GM19035 (cell line): ENCODE results near the gene AHSG.
"Not testable (repeated sequence)": the region's sequence is repeated elsewhere in the genome, so short reads cannot be mapped to it uniquely, and the experiment has no call there.

Experiments
- ATAC-seq: cut with Tn5 transposase; IDR thresholded peaks from one replicate; pipeline ENCODE4 v1.9.1; 2021; ENCODE audit not compliant: unreplicated experiment

Gene AHSG, protein sequence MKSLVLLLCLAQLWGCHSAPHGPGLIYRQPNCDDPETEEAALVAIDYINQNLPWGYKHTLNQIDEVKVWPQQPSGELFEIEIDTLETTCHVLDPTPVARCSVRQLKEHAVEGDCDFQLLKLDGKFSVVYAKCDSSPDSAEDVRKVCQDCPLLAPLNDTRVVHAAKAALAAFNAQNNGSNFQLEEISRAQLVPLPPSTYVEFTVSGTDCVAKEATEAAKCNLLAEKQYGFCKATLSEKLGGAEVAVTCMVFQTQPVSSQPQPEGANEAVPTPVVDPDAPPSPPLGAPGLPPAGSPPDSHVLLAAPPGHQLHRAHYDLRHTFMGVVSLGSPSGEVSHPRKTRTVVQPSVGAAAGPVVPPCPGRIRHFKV

DNA sequence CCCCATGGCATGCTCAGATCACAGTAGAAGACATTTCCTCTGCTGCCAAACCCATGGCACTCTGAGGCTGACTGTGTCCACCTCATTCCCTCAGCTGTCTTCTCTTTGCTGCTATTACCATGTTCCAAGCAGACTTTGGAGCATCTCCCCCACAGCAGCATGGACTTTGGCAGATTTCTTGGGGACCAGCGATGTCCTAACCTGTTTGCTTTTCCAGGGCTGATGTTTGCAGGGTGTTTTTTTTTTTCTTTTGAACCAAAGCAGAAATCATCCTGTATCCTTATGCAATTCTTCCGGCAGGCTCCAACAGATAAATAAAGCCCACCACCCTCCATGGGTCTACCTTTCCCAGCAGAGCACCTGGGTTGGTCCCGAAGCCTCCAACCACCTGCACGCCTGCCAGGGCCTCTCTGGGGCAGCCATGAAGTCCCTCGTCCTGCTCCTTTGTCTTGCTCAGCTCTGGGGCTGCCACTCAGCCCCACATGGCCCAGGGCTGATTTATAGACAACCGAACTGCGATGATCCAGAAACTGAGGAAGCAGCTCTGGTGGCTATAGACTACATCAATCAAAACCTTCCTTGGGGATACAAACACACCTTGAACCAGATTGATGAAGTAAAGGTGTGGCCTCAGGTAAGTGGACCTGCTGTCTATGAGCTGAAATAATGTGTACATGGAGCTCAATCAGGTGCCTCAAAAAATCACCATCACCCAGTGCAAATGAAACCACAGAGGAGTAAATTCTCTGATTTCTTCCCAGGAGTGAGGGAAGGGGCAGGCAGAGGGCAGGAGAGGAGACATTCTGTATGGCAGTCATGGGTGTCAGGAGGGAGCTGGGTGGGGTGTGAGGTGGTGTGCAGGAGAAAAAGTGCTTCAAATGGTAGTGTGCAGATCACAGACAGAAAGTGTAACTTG is at the start of gene AHSG:
Gene AHSG, plus strand, starts transcription at position 340 of the 916 bp plus-strand sequence. Its CDS starts 82 bp downstream, at position 422.
- no peak for ATAC-seq

DNA sequence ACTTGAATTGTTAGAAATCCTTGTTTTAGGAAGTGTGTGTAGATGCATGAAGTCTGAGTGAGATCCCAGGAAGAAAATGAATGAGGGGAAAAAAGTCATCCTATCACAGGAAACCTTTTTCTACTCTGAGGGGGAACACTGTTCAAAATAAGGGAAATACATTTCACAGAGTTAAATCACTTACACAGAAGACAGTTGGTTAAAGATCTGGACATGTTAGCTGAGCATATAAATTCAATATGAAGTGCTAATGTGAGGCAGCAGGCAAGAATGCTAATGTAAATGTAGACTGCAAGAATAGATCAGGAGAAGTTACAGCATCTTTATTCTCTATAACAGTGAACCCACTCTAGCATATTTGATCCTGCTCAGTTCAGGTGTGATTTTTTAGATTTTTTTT is 48.3 kb upstream of the AHSG start:
- ATAC-seq, result no peak

DNA sequence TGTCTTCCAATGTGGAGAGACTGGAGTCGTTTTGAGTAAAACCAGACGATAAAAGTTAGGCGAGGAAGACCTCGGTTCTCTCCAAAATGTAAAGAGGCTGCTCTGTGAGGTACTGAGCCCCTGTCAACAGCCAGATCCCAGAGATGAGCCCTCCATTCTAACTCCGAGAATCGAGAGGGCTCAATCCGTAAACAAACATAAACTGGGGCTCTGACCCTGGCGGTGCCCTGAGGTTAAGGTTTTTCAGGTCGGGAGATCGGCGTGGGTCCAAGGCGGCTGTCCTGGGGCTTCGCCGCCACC is 46.1 kb upstream of the AHSG start:
- no peak for ATAC-seq

DNA sequence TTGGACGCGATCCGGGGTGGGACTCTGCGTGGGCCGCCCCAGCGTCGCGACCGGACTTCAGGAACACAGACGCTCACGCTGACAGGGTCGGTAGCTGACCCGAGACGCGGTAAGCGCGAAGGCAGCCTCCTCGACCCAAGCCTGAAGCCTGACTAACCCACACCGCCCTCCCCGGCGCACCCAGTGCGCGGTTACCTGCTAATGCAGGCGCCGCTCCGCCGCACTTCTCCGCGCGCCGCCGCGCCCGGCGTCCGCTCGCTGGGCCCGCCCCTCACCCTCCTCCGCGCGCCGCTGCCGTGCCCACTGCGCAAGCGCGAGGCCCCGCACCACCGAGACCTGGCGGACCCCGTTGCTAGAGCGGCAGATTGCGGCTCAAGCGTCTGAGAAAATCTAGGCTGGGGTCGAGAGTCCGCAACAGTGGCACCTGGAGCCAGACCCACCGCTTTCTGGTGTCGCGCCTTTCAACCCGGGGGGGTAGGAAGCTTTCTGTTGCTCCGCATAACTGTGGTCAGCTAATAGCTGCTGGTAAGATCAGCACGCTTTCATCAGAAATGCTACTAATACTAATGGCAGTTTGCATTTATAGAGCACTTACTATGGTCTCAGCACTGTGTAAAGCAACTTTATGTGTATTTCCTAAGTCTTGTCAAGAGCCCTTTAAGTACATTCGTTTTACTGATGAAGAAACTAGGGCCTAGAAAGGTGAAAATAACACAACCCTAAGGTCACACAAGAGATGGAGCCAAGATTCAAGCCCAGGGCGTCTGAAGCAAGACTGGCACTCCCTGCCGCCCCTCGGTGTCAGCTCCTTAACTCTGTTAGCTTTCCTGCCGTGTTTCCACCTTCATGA is 45.6 kb upstream of the AHSG start, which contains the start of gene TBCCD1:
Gene TBCCD1, minus strand, starts transcription at position 268 of the 850 bp plus-strand sequence. CDS start 3,010 bp downstream, outside the sequence.
- ATAC-seq, result peak; percentile 50

DNA sequence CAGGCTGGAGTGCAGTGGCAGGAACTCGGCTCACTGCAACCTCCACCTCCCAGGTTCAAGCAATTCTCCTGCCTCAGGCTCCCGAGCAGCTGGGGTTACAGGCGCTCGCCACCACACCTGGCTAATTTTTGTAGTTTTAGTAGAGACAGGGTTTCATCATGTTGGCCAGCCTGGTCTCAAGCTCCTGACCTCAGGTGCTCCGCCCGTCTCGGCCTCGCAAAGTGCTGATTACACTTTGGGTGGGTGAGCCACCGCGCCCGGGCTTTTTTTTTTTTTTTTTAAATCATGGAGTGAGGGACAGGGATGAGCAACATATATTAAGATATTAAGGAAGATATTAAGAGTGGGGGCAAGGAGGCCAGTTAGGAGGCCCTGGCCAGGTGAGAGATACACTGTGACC is 43.5 kb upstream of the AHSG start:
- not testable (repeated sequence) for ATAC-seq

DNA sequence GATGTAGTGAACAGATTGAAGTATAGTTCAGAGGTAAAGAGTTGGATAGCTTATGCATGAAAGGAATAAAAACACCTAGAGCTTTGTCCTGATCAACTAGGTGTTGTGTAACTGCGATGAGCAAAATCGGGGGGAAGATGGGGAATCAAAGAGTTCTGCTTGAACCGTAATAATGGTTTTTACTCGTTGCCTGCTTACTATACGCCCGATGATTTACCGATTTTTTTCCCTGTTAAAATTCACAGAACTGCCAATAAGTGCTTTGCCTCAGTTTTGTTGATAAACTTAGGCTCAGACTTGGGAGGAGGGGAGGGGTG is 43.1 kb upstream of the AHSG start:
- no peak for ATAC-seq

DNA sequence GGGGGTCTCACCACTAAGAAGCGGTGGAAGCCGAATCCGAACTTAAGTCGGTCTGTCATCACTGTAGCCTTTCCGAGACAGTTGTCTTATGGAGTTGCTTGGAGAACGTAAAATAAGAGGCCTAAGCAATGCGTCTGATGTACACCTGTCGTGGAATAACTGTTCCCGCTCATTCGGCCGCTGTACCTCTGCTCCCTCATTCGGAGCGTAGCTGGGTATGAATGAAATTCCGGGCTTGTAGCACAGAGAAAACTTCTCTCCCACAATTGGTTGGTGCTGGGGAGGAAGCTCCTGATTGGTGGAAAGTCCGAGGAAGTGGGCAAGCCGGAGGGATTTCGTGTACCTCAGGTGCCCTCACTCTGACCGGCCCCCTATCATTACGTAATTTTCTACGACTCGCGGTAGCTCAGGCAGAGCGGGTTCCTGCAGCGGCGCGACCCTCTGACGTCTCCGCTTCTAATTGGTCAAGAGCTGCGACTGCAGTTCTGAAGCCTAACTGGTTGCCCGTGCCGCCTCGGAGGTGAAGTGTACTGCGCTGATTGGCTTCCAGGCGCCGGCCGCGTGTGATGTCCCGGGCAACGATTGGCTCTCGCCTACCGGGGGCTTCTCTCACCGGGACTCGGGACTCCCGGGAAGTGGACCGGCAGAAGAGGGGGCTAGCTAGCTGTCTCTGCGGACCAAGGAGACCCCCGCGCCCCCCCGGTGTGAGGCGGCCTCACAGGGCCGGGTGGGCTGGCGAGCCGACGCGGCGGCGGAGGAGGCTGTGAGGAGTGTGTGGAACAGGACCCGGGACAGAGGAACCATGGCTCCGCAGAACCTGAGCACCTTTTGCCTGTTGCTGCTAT is 42.5 kb upstream of the AHSG start, which contains the start of gene DNAJB11:
Gene DNAJB11, plus strand, starts transcription at position 625 of the 845 bp plus-strand sequence. Its CDS starts 178 bp downstream, at position 803.
- ATAC-seq, result peak; percentile 81

DNA sequence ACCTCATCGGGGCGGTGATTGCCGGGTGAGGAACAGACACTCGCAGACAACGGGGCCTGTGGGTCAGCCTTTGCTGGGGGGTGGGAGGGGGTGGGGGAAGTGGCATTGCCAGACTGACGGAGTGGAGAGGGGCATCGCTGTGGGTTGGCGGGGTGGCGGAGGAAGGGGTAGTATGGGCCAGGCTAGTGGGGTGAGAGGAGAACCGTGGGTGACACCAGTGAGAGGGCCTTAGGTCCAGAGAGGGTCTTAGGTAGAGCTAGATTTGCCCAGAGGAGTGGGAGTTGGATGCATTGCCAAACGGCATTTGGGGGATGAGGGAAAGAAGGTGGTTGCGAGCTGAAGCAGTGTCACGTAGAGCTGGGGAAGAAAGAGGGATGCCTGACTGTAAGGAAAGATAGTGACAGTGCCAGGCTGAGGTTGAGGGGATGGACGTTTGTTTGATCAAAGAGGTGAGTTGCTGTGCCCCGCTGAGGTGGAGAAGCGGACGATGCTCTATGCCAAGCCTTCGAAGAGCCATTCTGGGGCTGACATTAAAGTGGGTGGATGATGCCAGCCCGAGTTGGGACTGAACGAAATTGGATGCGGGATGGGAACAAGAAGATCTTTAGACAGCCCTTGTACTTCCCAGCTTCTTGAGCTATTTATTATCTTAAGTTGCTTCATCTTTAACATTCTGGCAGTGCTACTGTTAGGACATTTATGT is 41.8 kb upstream of the AHSG start:
- ATAC-seq, result no peak

DNA sequence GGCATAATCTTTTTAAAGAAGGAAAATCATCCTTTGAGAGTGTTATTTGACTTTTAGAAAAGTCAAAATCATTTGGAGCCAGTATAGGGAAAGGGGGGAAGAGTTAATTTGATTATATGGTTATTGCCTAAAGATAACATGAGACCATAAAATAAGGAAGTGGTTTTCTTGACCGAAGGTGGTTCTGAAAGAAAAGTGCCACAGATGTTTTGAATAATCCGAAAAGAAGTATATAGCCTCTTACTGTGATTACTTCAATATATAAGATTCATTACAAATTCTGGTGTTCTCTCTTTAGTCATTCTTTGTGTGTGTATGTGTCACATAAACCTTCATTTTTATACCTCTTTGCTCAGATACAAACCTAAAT is 41.2 kb upstream of the AHSG start:
- no peak for ATAC-seq

DNA sequence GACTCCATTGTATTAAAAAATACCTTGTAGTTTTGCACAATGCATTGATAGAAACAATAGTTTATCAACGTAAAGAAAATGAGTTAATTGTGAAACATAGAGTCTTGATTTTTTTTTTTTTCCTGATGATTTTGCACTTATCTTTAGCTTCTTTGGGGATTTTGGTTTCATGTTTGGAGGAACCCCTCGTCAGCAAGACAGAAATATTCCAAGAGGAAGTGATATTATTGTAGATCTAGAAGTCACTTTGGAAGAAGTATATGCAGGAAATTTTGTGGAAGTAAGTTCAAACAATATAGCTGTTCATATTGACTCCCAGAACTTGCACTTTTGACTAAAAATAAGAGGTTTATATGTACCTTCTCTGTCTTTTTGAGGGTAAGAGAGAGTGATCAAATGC is 35.3 kb upstream of the AHSG start:
- no peak for ATAC-seq

DNA sequence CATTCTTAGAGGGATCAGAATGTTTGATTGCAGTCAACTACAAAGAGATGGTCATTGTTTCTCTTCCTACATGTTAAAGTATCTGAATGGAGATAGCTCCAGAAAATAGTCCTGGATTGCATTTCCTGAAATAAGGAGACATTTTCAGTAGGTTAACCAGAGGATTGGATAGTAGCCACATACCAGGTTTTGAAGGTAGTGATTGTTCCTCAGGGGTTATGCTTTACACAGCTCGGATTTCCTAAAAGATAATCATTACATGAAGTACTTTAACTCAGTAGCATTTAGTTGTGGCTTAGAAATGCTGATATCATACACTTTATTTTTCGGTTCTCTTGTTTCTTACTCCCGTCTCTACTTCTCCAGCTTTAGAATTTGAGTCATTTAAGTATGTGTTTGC is 32.1 kb upstream of the AHSG start:
- ATAC-seq, result no peak

DNA sequence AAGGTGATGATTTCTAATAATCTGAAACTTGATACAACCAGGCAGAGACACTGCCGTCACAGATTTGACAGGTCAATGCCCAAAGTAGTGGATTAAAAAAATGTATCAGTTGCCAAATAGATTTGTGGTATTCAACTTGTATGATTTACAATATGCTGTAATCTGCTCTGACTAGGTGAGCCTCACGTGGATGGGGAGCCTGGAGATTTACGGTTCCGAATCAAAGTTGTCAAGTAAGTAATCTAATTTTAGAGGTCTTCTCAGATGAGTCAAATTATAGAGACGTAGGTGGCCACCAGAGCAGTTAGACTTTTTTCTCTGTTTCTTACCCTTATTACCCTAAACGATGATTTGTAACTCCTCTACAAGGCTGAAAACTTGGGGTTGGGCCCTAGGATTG is 30.3 kb upstream of the AHSG start:
- ATAC-seq, result no peak

DNA sequence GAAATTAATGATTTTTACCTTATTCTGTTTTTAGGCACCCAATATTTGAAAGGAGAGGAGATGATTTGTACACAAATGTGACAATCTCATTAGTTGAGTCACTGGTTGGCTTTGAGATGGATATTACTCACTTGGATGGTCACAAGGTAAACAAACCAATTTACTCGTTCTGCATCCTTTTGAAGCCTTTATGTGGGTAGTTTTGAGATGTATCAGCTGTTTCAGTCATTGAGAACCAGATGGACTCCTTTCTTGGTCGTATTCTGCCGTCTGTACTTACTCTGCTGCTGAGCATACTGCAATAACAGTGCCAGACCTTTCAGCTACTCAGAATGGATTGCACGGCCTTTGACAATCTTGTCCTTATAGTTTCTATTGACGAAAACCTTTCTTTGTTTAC is 29.0 kb upstream of the AHSG start:
- ATAC-seq, result no peak

DNA sequence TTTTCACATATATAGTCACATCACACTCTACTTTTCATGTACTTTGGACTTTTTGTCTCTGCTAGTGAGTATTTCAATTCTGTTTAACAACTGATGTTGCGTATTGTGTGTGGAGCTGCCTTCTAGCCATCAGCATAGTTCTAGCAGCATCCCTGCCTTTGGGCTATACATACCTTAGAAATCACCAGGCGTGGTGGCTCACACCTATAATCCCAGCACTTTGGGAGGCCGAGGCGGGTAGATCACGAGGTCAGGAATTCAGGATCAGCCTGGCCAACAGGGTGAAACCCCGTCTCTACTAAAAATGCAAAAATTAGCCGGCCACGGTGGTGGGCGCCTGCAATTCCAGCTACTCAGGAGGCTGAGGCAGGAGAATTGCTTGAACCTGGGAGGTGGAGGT is 26.6 kb upstream of the AHSG start:
- ATAC-seq, result not testable (repeated sequence)

DNA sequence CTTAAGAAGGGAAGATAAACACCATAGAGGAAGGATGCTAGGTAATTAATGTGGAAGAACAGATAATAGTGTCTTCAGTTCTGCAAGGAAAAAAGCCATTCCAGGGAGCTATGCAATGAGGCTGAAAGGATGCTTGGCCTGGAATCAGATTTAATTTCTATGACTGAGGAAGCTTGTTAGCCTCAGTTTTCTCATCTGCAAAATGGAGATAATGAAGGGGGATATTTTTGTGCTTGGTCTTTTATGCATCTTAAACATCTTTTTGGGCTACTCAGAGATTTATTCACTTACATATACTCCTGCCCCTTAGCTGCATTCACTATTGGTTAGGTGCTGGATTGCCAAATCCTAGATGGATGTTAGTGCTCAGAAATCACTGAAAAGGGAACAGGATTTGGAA is 25.7 kb upstream of the AHSG start:
- ATAC-seq, result no peak

DNA sequence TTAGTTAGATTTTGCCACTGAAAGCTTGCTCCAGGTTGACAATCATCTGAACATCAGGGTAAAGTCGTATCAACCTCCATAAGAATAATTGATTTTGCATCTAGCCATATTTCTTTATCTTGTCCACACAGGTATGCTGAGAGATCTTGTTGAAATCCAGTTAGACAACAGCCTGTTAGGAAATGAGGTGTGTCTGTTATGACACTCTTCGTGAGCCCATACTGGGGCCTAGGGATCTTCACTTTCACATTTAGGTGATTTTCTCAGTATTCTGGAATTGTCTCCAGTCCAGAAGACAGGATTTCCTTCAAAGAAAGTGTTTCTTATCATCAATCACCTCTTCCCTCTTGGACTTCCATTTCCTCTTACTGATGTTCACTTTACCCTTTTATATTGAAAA is 24.2 kb upstream of the AHSG start:
- ATAC-seq, result no peak

DNA sequence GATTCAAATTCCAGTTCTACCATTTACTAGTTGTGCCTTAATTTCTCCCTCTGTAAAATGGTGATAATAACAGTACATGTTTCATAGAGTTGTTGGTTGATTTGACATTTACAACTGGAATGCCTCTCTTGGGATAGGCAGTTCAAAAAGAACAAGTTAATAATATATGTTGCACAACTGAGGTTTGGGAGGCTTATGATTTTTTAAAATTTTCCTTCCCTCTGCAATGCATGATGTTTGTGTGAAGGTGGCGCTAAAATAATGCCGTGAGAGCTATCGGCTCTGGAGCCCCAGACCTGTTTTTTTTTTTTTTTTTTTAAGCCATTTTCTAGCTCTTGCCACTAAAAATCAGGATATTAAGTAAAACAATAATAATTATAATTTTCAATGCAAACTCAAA is 23.7 kb upstream of the AHSG start:
- ATAC-seq, result no peak

DNA sequence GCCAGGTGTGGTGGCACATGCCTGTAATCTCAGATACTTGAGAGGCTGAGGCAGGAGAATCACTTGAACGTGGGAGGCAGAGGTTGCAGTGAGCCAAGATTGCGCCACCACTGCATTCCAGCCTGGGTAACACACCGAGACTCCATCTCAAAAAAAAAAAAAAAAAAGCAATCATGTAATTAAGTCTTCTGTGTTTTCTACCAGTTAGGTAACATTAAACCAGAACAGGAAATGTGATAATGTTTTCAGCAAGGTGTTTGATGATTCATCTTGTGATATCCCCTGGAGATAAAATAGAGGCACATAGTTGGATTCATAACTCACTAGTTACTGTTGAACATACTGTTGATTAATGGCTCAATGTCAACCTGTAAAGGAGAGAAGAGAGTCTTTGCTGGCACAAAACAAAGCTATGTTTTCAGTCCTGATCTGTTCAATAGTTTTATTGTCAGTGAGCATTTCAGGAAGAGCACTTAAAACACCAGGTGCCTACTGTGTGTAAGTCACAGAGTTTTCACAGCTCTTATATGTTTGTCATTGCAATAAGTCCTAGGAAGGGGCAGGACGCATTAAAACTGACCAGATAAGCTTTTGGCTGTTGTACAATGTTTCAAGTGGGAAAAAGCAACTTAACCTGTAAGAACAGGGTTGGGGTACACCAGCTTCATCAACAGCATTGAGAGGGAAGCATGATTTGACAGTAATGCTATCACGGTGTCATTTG is 22.8 kb upstream of the AHSG start:
- ATAC-seq, result no peak
